HUES6 (cell line): ENCODE results near the gene ALKBH3.

Source experiments
- H3K27ac ChIP-seq: 2 replicates; pipeline ENCODE4 v1.7.0; 2013; ENCODE audit warnings: low read depth, mild to moderate bottlenecking, low read length, inconsistent platforms
- H3K27me3 ChIP-seq: 2 replicates; pipeline ENCODE4 v1.6.1; 2013; ENCODE audit warnings: low read length; ENCODE audit not compliant: control insufficient read depth, insufficient read depth
- H3K36me3 ChIP-seq: 2 replicates; pipeline ENCODE4 v1.6.1; 2013; ENCODE audit warnings: low read length; ENCODE audit not compliant: control insufficient read depth, insufficient read depth
- H3K4me1 ChIP-seq: 2 replicates; pipeline ENCODE4 v1.6.1; 2013; ENCODE audit warnings: low read length; ENCODE audit not compliant: control insufficient read depth, insufficient read depth
- H3K4me3 ChIP-seq: 2 replicates; pipeline ENCODE4 v1.5.1; 2013; ENCODE audit warnings: low read depth, low read length
- H3K9ac ChIP-seq: one replicate; pipeline ENCODE4 v1.6.1; 2013; ENCODE audit warnings: mild to moderate bottlenecking, low read length
- H3K9me3 ChIP-seq: 2 replicates; pipeline ENCODE4 v1.6.1; 2013; ENCODE audit warnings: low read depth, low read length; ENCODE audit not compliant: control insufficient read depth, insufficient read depth

The ALKBH3 gene

GRCh38 chr11:43894546-43894945 is 13.9 kb downstream of the ALKBH3 start:
- Histone ChIP-seq H3K27me3 (no peaks in the 10 kb centered on the region), H3K36me3 (peaks cover 18% of the 10 kb centered on the region), H3K9me3 (no peaks in the 10 kb centered on the region), H3K27ac (no peak overlapping the region), H3K9ac (no peak overlapping the region), H3K4me1 (no peaks in the 10 kb centered on the region), H3K4me3 (no peak overlapping the region)

GRCh38 chr11:43895601-43896000 is 15.0 kb downstream of the ALKBH3 start:
- Histone ChIP-seq H3K36me3 (peaks cover 18% of the 10 kb centered on the region), H3K9me3 (no peaks in the 10 kb centered on the region), H3K9ac (no peak overlapping the region), H3K4me3 (no peak overlapping the region), H3K4me1 (no peaks in the 10 kb centered on the region), H3K27me3 (no peaks in the 10 kb centered on the region), H3K27ac (no peak overlapping the region)

- Histone ChIP-seq H3K9ac (no peak overlapping the region), H3K27ac (no peak overlapping the region), H3K4me1 (no peaks in the 10 kb centered on the region), H3K9me3 (no peaks in the 10 kb centered on the region), H3K36me3 (peaks cover 10% of the 10 kb centered on the region), H3K27me3 (no peaks in the 10 kb centered on the region), H3K4me3 (no peak overlapping the region)
Observed at GRCh38 chr11:43898574-43898973, 17.9 kb downstream of the ALKBH3 start.

GRCh38 chr11:43899094-43899493 is 18.5 kb downstream of the ALKBH3 start:
- H3K27ac ChIP-seq, result no peak overlapping the region
- H3K27me3 ChIP-seq, result no peaks in the 10 kb centered on the region
- H3K9ac ChIP-seq, result no peak overlapping the region
- H3K36me3 ChIP-seq, result peaks cover 10% of the 10 kb centered on the region
- H3K4me3 ChIP-seq, result no peak overlapping the region
- no peaks in the 10 kb centered on the region for H3K4me1 ChIP-seq
- no peaks in the 10 kb centered on the region for H3K9me3 ChIP-seq

- H3K9ac ChIP-seq, result no peak overlapping the region
- no peak overlapping the region for H3K27ac ChIP-seq
- H3K9me3 ChIP-seq, result no peaks in the 10 kb centered on the region
- no peak overlapping the region for H3K4me3 ChIP-seq
- H3K27me3 ChIP-seq, result no peaks in the 10 kb centered on the region
- no peaks in the 10 kb centered on the region for H3K4me1 ChIP-seq
- peaks cover 10% of the 10 kb centered on the region for H3K36me3 ChIP-seq
Observed at GRCh38 chr11:43901551-43901950, 20.9 kb downstream of the ALKBH3 start.

GRCh38 chr11:43903078-43903477 is 22.4 kb downstream of the ALKBH3 start:
- Histone ChIP-seq H3K27me3 (no peaks in the 10 kb centered on the region), H3K36me3 (peaks cover 6% of the 10 kb centered on the region; the same call in 1 of the 2 replicates), H3K4me3 (no peak overlapping the region), H3K9ac (no peak overlapping the region), H3K27ac (no peak overlapping the region), H3K4me1 (no peaks in the 10 kb centered on the region), H3K9me3 (no peaks in the 10 kb centered on the region)

GRCh38 chr11:43903969-43904368 is 23.3 kb downstream of the ALKBH3 start:
- Histone ChIP-seq H3K9me3 (no peaks in the 10 kb centered on the region), H3K4me1 (no peaks in the 10 kb centered on the region), H3K27me3 (no peaks in the 10 kb centered on the region), H3K4me3 (no peak overlapping the region), H3K27ac (no peak overlapping the region), H3K36me3 (no peaks in the 10 kb centered on the region), H3K9ac (no peak overlapping the region)

- H3K9me3 ChIP-seq, result no peaks in the 10 kb centered on the region
- H3K4me3 ChIP-seq, result no peak overlapping the region
- no peak overlapping the region for H3K27ac ChIP-seq
- no peak overlapping the region for H3K9ac ChIP-seq
- H3K36me3 ChIP-seq, result no peaks in the 10 kb centered on the region
- H3K27me3 ChIP-seq, result no peaks in the 10 kb centered on the region
- no peaks in the 10 kb centered on the region for H3K4me1 ChIP-seq
Observed at GRCh38 chr11:43904742-43905535, 24.3 kb downstream of the ALKBH3 start.

GRCh38 chr11:43905813-43906241 is 25.2 kb downstream of the ALKBH3 start:
- Histone ChIP-seq H3K9me3 (no peaks in the 10 kb centered on the region), H3K9ac (no peak overlapping the region), H3K27ac (no peak overlapping the region), H3K4me3 (no peak overlapping the region), H3K4me1 (no peaks in the 10 kb centered on the region), H3K36me3 (no peaks in the 10 kb centered on the region), H3K27me3 (no peaks in the 10 kb centered on the region)

- Histone ChIP-seq H3K27me3 (no peaks in the 10 kb centered on the region), H3K9me3 (no peaks in the 10 kb centered on the region), H3K9ac (no peak overlapping the region), H3K4me3 (no peak overlapping the region), H3K4me1 (no peaks in the 10 kb centered on the region), H3K36me3 (no peaks in the 10 kb centered on the region), H3K27ac (no peak overlapping the region)
Observed at GRCh38 chr11:43907028-43907975, 26.7 kb downstream of the ALKBH3 start.

- H3K27ac ChIP-seq, result no peak overlapping the region
- H3K36me3 ChIP-seq, result no peaks in the 10 kb centered on the region
- no peak overlapping the region for H3K9ac ChIP-seq
- H3K9me3 ChIP-seq, result no peaks in the 10 kb centered on the region
- H3K27me3 ChIP-seq, result no peaks in the 10 kb centered on the region
- H3K4me3 ChIP-seq, result no peak overlapping the region
- H3K4me1 ChIP-seq, result no peaks in the 10 kb centered on the region
Observed at GRCh38 chr11:43908191-43908590, 27.6 kb downstream of the ALKBH3 start.
